Hematopoietic multipotent progenitor cell treated with erythropoietin and hydrocortisone succinate and interleukin-3 and kit ligand, for 17 days (in vitro differentiated cells): ENCODE results near the gene ARL3.
"Not testable (repeated sequence)": the region's sequence is repeated elsewhere in the genome, so short reads cannot be mapped to it uniquely, and the experiment has no call there.

ENCODE experiments used
- DNase-seq: peaks from one replicate; pipeline ENCODE4 v3.0.0-alpha.2; 2015; ENCODE audit warnings: low spot score

The ARL3 gene

GRCh38 chr10:102673236-102673818 lies 40.9 kb downstream of the ARL3 start:
- DNase-seq, result no peak

- DNase-seq, result no peak
These were observed 43.2 kb downstream of the ARL3 start for GRCh38 chr10:102670871-102671434.

GRCh38 chr10:102670065-102670670 lies 44.0 kb downstream of the ARL3 start:
- DNase-seq, result no peak

- no peak for DNase-seq
These were observed 44.8 kb downstream of the ARL3 start for GRCh38 chr10:102669206-102670064.

DNA sequence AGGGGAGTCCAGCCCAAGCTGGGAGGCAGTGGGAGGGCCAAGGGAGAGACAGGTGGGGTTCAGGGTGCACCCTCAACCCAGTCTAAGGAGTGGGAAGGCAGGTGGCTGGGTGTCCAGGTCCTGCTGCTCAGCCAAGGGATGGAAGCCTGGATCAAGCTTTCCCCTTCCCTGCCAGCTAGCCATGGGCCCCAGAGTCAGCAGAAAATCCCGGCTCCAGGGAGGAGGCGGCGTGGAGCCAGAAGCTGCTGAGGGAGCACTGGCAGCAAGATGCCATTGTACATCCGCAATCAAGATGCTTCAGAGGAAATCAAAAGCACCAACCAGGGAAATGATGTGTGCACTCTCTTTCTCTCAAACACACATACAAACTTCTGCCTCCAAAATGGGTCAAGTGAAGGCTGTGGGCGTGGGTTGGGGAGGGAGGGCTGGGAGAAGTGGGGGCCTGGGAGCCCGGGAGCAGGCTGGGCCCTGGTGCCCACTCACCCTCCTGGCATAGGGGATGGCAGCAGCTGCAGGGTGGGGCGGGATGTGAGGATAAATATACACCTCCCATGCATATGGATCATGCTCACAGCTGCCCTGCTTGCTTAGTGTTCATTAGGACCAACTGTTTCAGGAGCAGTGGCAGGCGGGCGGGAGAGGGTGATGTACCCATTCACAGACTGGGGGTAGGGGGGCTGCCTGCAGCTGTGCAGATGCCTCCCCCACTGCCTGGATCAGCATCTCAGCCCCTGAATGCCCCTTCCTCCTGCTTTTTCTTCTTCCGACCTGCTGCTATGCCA lies 45.7 kb downstream of the ARL3 start:
- no peak for DNase-seq

DNA sequence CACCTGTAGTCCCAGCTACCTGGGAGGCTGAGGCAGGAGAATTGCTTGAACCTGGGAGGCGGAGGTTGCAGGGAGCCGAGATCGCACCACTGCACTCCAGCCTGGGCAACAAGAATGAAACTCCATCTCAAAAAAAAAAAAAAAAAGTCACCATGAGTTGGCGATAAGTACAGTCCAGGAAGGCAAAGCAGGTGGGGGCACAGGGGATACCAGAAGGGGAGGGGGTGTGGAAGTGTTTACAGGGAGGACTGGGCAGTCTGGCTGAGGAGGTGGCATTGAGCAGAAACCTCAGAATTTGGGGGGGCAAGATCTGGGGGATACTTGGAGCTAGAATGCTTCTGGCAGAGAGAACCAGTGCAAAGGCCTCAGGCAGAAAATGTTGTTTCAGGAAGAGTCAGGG lies 46.8 kb downstream of the ARL3 start:
- DNase-seq, result not testable (repeated sequence)

DNA sequence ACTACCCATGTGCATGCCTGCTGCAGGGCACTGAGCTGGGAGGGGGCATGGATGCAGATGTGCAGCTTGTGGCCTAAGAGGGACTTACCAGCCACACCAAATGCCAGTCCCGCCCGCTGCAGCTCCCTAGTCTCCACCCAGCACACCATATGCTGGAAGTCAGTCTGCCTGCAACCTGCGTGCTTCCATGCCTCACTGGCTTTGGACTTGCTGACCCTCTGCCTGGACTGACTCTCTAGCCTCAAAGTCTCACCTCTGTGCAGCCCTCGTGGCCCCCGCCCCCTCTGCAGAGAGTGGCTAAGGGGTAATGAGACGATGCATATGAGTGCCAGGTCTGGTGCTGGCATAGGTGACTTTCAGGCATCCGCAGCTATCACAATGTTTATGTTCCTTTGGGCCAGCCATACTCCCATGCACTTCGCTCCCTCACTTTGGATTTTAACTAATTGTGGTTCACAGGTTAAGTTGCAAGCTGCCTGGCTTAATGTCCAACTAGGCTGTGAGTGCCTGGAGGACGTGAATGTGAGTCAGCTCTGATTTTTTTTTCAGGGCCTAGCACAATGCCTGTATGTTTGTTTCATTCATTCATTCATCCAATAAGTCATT lies 48.2 kb downstream of the ARL3 start:
- no peak for DNase-seq

DNA sequence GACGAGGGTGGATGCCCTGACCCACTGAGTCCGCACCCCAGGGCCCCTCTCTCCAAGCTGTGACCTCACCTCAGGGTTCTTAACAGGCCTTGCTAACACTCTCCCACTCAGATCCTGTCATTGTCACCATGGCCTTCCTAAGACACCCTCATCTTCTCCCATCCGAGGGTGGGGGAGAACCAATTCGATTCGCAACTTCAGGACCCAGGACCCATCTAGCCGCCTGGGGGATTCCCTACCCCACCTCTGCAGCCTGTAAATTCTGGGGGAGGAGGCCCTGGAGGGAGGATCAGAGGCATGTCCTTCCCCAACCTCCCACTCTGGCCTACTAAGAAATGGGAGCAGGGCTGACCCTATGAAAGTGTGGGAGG lies 52.6 kb downstream of the ARL3 start:
- no peak for DNase-seq

GRCh38 chr10:102660888-102661657 lies 53.1 kb downstream of the ARL3 start:
- no peak for DNase-seq

- no peak for DNase-seq
These were observed 55.4 kb downstream of the ARL3 start for GRCh38 chr10:102658802-102659201.

GRCh38 chr10:102657984-102658724 lies 56.0 kb downstream of the ARL3 start:
- no peak for DNase-seq

DNA sequence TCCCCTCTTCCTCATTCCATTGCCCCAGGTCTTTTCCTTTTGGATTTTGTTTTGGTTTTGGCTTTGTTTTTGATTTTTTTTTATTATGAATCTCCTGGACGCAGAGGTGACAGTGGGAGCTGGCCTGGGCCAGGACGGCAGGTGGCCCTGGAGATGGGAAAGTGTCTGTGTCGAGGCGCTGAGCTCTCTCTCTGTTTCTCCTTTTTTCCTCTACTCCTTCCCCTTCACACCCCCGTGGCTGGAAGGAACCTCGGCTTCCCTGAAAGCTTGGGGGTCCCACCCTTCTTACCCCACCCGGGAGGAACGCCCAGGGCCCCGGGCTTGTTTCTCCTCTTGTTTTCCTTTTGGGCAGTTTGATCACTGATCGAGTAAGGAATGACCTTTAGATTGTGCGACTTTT lies 56.7 kb downstream of the ARL3 start:
- DNase-seq, result no peak

DNA sequence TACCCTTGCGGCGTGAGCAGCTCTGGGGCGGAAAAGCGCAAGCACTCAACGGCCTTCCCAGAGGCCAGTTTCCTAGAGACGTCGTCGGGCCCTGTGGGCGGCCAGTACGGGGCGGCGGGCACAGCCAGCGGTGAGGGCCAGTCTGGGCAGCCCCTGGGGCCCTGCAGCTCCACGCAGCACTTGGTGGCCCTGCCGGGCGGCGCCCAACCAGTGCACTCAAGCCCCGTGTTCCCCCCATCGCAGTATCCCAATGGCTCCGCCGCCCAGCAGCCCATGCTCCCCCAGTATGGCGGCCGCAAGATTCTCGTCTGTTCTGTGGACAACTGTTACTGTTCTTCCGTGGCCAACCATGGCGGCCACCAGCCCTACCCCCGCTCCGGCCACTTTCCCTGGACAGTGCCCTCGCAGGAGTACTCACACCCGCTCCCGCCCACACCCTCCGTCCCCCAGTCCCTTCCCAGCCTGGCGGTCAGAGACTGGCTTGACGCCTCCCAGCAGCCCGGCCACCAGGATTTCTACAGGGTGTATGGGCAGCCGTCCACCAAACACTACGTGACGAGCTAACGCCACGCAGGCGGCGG lies 57.3 kb downstream of the ARL3 start:
- no peak for DNase-seq

DNA sequence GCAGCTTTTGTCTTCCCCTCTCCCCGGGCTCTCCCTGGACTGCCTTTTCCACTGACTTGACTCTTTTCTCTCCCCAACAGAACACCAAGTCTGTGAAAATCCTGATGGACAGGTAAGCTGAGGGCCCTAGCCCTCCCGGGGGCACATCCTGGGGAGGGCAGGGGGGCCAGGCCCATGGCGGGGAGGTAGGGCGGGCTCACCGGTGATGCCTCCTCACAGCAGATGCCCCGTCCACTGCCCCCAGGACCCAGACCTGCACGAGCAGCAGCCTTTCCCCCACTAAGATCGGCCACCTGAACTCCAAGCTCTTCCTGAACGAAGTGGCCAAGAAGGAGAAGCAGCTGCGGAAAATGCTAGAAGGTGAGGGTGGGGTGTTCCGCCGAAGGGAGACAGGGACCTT lies 58.2 kb downstream of the ARL3 start:
- DNase-seq, result no peak

- DNase-seq, result no peak
These were observed 59.2 kb downstream of the ARL3 start for GRCh38 chr10:102654969-102655368.

GRCh38 chr10:102654566-102654965 lies 59.6 kb downstream of the ARL3 start:
- no peak for DNase-seq

- DNase-seq, result no peak
These were observed 61.1 kb downstream of the ARL3 start for GRCh38 chr10:102653060-102653459.

GRCh38 chr10:102652170-102652916 lies 61.9 kb downstream of the ARL3 start:
- DNase-seq, result no peak
